OCI-LY1 (cell line): Measurements from ENCODE around the gene MAP3K20.

ENCODE experiments used
- CTCF ChIP-seq: fragments of 200-600 bp; sonication (generic), shearing (Covaris generic); IDR thresholded peaks from 2 replicates; pipeline ENCODE4 v1.5.1; 2017; ENCODE audit warnings: mild to moderate bottlenecking, antibody characterized with exemption, low read length, moderate library complexity, mixed read lengths
- EZH2 ChIP-seq: fragments of 200-600 bp; sonication (generic), shearing (Covaris generic); IDR thresholded peaks from 2 replicates; pipeline ENCODE4 v1.8.0; 2017; ENCODE audit warnings: borderline replicate concordance, mixed run types, mild to moderate bottlenecking, antibody characterized with exemption, low read length, moderate library complexity, mixed read lengths

- no peak for TF ChIP-seq CTCF
- TF ChIP-seq EZH2 = no peak
Observed at GRCh38 chr2:173264151-173264550, 188.5 kb downstream of the MAP3K20 start.
